ENCODE results near the gene RHOB.

The RHOB gene

DNA sequence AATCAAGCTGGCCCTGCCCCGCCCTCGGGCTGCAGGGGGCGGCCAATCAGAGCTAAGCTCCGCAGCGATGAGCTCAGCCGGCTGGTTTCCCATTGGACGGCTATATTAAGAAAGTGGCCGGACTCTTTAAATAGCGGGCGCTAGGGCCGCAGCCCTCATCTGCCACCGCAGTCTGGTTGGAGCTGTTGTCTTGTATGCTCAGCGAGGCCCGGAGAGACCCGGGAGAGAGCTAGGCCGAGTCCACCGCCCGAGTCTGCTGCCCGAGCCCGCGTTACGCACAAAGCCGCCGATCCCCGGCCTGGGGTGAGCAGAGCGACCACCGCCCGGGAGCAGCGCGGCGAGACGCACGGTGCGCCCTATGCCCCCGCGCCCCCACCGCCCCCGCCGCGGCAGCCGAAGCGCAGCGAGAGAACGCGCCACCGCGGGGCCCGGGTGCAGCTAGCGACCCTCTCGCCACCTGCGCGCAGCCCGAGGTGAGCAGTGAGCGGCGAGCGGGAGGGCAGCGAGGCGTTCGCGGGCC, at the start of gene RHOB:
RHOB (plus strand) TSS at position 158 of the 520 bp plus-strand sequence. CDS start 392 bp downstream, outside the sequence.
- POLR2A ChIA-PET = interaction anchor here (0.6 to 5.1 kb wide), 98 partner anchors 9 to 736 kb away, joined by 3 to 92 read pairs (median 6); partner anchors contain the start of genes GDF7, HS1BP3 and LAPTM4A
- CTCF ChIA-PET = interaction anchor here (0.6 to 4.8 kb wide), 23 partner anchors 8 to 214 kb away, joined by 3 to 86 read pairs (median 5); partner anchors contain the start of gene HS1BP3
- peak; percentile 100 for DNase-seq (ENCODE audit: extremely low spot score)
- TF ChIP-seq, protein P1, sequence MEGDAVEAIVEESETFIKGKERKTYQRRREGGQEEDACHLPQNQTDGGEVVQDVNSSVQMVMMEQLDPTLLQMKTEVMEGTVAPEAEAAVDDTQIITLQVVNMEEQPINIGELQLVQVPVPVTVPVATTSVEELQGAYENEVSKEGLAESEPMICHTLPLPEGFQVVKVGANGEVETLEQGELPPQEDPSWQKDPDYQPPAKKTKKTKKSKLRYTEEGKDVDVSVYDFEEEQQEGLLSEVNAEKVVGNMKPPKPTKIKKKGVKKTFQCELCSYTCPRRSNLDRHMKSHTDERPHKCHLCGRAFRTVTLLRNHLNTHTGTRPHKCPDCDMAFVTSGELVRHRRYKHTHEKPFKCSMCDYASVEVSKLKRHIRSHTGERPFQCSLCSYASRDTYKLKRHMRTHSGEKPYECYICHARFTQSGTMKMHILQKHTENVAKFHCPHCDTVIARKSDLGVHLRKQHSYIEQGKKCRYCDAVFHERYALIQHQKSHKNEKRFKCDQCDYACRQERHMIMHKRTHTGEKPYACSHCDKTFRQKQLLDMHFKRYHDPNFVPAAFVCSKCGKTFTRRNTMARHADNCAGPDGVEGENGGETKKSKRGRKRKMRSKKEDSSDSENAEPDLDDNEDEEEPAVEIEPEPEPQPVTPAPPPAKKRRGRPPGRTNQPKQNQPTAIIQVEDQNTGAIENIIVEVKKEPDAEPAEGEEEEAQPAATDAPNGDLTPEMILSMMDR (IDR thresholded peaks at IDR 0.05; ENCODE audit: control extremely low read depth, extremely low read depth, low read depth, missing control alignments) = no peak

DNA sequence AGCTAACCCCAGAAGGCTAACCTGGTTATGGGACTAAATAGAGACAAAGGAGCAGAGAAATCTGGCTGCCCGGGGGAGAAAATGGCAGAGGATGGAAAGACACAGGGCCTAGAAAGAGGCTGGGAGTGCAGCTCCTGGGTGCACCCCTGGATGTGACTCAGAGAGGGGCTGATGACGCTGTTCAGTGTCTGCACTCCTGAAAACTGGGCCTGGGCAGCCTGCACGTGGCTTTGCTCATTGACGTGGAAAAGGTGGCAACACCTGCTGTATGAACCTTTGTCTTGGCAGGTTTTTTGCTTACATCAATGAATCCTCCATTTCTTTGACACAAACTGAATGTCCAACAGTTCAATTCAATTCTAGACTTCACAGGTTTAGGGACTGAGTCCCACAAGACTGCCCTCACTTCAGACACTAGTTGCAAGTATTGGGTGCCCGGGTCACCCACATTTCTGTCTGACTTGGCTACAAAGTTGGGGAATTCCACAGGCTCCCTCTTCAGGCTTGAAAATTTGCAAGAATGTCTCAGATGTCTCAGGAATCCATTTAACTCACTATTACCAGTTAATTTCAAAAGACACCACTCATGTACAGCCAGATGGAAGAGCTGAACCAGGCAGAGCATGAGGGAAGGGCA, 48.9 kb upstream of the RHOB start:
- DNase-seq (ENCODE audit: extremely low spot score) = no peak
- TF ChIP-seq, protein P1 (IDR thresholded peaks at IDR 0.05; ENCODE audit: control extremely low read depth, extremely low read depth, low read depth, missing control alignments) = no peak
- CTCF ChIA-PET = interaction anchor here (1.8 to 5.5 kb wide), 3 partner anchors 11 to 41 kb away, joined by 4 to 42 read pairs (median 7); no protein-coding TSS in a partner anchor
- POLR2A ChIA-PET = no interaction called here

DNA sequence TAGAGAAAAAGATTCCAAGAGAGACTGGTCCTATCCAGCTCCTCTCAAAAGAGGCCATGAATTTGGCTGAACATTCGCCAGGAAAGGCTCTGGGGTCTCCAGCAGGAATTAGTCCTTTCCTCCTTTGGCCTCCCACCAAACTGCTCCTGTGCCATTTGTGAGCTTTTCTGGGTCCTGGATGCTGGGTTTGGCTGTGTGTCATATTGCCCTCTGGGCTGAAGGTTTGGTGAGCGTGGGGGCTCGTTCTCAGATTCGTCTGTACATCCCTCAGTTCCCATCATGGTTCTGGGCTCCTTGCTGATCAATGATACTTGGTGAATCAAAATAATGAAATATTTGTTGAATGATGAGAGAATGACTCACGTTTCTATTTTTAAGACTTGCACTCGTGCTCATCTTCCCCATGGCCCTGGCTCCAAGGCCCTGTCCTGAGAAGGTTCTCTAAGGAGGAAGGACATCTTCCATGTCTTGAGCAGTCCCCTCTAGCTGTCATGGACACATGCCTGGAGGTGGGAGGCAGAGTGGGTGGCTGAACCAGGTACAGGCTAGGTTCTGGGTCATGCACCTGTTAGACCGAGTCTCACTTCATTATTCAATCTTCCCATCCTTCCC, 47.8 kb upstream of the RHOB start:
- TF ChIP-seq, protein P1 (IDR thresholded peaks at IDR 0.05; ENCODE audit: control extremely low read depth, extremely low read depth, low read depth, missing control alignments) = no peak
- no peak for DNase-seq (ENCODE audit: extremely low spot score)
- ChIA-PET POLR2A (no interaction called here), CTCF (interaction anchor here (1.8 to 5.5 kb wide), 3 partner anchors 10 to 249 kb away, joined by 4 to 42 read pairs (median 5); no protein-coding TSS in a partner anchor)

DNA sequence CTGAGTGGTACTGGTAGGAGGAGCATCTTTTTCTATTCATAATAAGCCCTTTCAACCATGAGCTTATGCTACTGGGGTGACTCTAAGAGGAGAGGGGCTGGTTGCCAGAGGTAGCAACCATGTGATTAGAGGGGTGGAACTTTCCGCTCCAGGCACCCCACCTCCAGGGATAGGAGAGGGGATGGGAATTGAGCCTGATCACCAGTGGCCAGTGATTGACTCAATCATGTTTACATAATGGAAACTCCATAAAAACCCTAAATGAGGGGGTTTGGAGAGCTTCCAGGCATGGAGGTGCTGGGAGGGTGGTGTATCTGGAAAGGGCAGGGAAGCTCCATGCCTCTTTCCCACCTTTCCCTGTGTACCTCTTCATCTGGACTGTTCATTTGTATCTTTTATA, 46.6 kb upstream of the RHOB start:
- TF ChIP-seq, protein P1 (IDR thresholded peaks at IDR 0.05; ENCODE audit: control extremely low read depth, extremely low read depth, low read depth, missing control alignments) = no peak
- DNase-seq (ENCODE audit: extremely low spot score) = no peak
- ChIA-PET CTCF (interaction anchor here (0.8 to 5.5 kb wide), 8 partner anchors 9 to 248 kb away, joined by 3 to 42 read pairs (median 4); no protein-coding TSS in a partner anchor), POLR2A (no interaction called here)

DNA sequence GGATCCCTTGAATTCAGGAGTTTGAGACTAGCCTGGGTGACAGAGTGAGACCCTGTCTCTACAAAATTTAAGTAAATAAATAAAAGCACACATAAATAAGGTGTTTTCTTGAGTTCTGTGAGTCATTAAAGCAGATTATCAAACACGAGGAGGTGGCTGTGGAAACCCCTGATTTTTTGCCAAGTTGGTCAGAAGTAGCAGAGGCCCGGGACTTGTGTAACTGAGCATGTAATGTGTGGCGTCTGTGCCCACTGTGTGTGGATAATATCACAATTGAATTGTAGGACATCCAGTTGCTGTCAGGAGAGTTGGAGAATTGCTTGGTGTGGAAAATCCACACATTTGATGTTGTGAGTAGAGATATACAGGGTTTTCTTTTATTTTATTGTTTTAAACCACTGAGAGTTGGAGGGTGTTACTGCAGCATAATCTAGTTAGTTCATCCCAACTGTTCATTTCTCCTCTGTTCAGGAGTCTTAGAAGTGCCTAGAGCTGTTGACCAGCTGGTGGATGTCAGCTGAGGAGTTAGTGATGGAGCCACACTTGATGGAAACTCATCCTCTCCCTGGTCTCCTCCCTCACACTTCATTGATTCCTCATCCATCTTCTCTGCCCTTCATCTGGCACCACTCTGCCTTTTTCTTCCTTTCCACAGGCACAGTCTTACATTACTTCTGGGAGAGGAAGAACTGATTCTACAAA, 45.9 kb upstream of the RHOB start:
- CTCF ChIA-PET = interaction anchor here (1.0 to 5.5 kb wide), 7 partner anchors 9 to 247 kb away, joined by 3 to 42 read pairs (median 4); no protein-coding TSS in a partner anchor
- TF ChIP-seq, protein P1 (IDR thresholded peaks at IDR 0.05; ENCODE audit: control extremely low read depth, extremely low read depth, low read depth, missing control alignments) = no peak
- POLR2A ChIA-PET = no interaction called here
- DNase-seq (ENCODE audit: extremely low spot score) = no peak

DNA sequence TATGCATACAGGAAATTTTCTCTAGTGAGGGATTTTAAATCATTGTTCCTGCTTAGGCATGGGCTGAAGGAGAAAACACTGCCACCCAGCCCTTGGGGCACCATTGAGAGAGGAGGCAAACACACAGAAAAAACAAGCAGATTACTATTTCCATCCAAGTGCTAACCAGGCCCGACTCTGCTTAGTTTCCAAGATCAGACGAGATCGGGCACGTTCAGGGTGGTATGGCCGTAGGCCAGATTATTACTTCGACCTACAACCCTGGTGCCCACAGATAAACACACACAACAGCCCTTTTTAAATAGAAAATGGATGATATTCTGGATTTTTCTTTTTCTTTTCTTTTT, 45.4 kb upstream of the RHOB start:
- no peak for DNase-seq (ENCODE audit: extremely low spot score)
- POLR2A ChIA-PET = no interaction called here
- CTCF ChIA-PET = interaction anchor here (1.9 kb wide), 1 partner anchor 22 kb away, joined by 7 read pairs; no protein-coding TSS in a partner anchor
- TF ChIP-seq, protein P1 (IDR thresholded peaks at IDR 0.05; ENCODE audit: control extremely low read depth, extremely low read depth, low read depth, missing control alignments) = no peak
